HEK293T (cell line): ENCODE measurements around the gene ARHGAP9.

Experiments
- ARNT ChIP-seq: fragments of 450-650 bp; IDR thresholded peaks from 2 replicates; pipeline ENCODE4 v1.6.1; 2017; ENCODE audit warnings: mild to moderate bottlenecking
- FOXM1 ChIP-seq: fragments of 450-650 bp; IDR thresholded peaks from 2 replicates; pipeline ENCODE4 v1.6.1; 2017; ENCODE audit warnings: mild to moderate bottlenecking, borderline replicate concordance
- SUZ12 ChIP-seq: fragments of 450-650 bp; IDR thresholded peaks from 2 replicates; pipeline ENCODE4 v1.6.1; 2016; ENCODE audit warnings: mild to moderate bottlenecking

- no peak for TF ChIP-seq SUZ12
- no peak for TF ChIP-seq ARNT
- no peak for TF ChIP-seq FOXM1
Measured at GRCh38 chr12:57498132-57498502, 18.5 kb upstream of the ARHGAP9 start.
